Adipocyte (in vitro differentiated cells): ENCODE measurements around the gene AGFG2.

Source experiments
- DNase-seq: peaks from one replicate; pipeline ENCODE4 v3.0.0-alpha.2; 2015; ENCODE audit warnings: low read depth
- H3K27me3 ChIP-seq: replicated peaks from 2 replicates; pipeline ENCODE4 v1.7.0; 2013; ENCODE audit warnings: mild to moderate bottlenecking, low read length, moderate library complexity; ENCODE audit not compliant: control insufficient read depth, insufficient read depth
- H3K36me3 ChIP-seq: 2 replicates; pipeline ENCODE4 v1.7.0; 2013; ENCODE audit warnings: low read length, mild to moderate bottlenecking, moderate library complexity; ENCODE audit not compliant: control insufficient read depth, insufficient read depth, severe bottlenecking
- H3K4me1 ChIP-seq: 2 replicates; pipeline ENCODE4 v1.7.0; 2013; ENCODE audit warnings: mild to moderate bottlenecking, low read length, moderate library complexity; ENCODE audit not compliant: control insufficient read depth, insufficient read depth
- H3K4me3 ChIP-seq: 2 replicates; pipeline ENCODE4 v1.7.0; 2013; ENCODE audit warnings: mild to moderate bottlenecking, low read length, moderate library complexity
- H3K9ac ChIP-seq: 2 replicates; pipeline ENCODE4 v1.7.0; 2013; ENCODE audit warnings: mild to moderate bottlenecking, low read length, moderate library complexity
- H3K9me3 ChIP-seq: 2 replicates; pipeline ENCODE4 v1.7.0; 2013; ENCODE audit warnings: mild to moderate bottlenecking, low read length, moderate library complexity; ENCODE audit not compliant: control insufficient read depth

The AGFG2 gene

DNA sequence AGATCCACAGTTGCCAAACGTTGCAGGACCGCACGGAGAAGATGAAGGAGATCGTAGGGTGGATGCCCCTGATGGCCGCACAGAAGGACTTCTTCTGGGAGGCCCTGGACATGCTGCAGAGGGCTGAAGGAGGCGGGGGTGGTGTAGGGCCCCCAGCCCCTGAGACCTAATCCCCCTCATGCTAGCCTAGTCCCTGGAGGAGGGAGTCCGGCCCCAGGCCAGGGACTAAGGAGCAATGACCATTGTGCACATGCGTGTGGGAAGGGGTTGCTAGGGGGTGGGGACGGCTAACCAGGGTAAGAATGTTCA, 61.7 kb downstream of the AGFG2 start:
- H3K36me3 ChIP-seq, result no peaks in the 10 kb centered on the region
- no peak overlapping the region for H3K4me3 ChIP-seq
- no peak for DNase-seq
- H3K9ac ChIP-seq, result no peak overlapping the region
- H3K9me3 ChIP-seq, result no peaks in the 10 kb centered on the region
- no peaks in the 10 kb centered on the region for H3K27me3 ChIP-seq
- H3K4me1 ChIP-seq, result peaks cover 29% of the 10 kb centered on the region

DNA sequence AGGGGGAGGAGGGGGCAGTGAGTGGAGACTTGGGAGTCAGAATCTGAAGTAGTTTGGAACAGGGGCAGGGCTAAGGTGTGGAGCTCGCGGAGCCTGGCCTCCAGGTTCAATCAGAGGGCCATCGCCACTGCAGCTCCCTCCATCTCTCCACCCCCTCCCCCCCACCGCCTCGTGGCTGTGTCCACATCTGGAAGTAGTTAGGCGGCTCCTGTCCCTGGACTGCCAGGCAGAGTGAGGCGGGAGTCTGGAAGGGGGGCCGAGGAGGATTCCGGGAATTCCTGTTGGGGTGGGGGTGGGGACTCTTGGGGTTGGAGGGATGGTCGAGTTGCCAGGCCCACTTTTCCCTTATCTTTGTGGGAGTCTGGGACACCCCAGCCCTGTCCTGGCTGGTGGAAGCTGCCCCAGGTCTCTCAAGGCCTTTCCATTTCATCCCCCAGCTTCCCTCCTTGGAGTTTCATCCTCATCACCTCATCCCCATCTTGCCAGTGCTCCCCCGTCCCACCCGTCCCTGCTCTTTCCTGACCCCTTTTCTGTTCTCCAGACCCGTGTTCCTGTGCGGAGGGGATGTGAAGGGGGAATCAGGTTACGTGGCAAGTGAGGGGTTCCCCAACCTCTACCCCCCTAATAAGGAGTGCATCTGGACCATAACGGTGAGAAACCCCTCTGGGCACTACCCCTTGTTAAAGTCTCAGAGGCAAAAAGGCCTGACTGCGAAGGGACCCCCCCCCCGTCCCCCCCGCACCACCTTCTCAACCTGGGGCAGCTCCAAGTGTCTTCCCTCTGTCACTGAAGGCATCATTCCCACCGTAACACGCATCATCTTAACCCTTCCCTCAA, 64.1 kb downstream of the AGFG2 start:
- peaks cover 9% of the 10 kb centered on the region for H3K36me3 ChIP-seq
- no peaks in the 10 kb centered on the region for H3K9me3 ChIP-seq
- H3K4me1 ChIP-seq, result peaks cover 29% of the 10 kb centered on the region
- peak overlapping the region; percentile 93 for H3K4me3 ChIP-seq
- H3K27me3 ChIP-seq, result no peaks in the 10 kb centered on the region
- peak; percentile 93 for DNase-seq
- H3K9ac ChIP-seq, result peak overlapping the region; percentile 90

DNA sequence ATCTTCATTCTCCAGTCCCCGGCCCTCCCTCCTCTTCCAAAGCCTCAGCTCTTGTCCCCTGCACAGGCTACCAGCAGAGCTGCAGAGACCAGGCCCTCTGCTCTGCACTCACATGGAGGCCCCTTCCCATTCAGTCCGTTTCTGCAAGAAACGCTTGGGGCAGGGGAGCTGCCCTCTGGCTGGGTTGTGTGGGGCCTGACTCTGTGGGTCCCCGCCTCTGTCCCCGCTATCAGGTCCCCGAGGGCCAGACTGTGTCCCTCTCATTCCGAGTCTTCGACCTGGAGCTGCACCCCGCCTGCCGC, 64.7 kb downstream of the AGFG2 start:
- Histone ChIP-seq H3K27me3 (no peaks in the 10 kb centered on the region), H3K9ac (peak overlapping the region; percentile 90), H3K4me3 (peak overlapping the region; percentile 93), H3K36me3 (peaks cover 14% of the 10 kb centered on the region), H3K4me1 (peaks cover 29% of the 10 kb centered on the region), H3K9me3 (no peaks in the 10 kb centered on the region)
- peak; percentile 54 for DNase-seq

DNA sequence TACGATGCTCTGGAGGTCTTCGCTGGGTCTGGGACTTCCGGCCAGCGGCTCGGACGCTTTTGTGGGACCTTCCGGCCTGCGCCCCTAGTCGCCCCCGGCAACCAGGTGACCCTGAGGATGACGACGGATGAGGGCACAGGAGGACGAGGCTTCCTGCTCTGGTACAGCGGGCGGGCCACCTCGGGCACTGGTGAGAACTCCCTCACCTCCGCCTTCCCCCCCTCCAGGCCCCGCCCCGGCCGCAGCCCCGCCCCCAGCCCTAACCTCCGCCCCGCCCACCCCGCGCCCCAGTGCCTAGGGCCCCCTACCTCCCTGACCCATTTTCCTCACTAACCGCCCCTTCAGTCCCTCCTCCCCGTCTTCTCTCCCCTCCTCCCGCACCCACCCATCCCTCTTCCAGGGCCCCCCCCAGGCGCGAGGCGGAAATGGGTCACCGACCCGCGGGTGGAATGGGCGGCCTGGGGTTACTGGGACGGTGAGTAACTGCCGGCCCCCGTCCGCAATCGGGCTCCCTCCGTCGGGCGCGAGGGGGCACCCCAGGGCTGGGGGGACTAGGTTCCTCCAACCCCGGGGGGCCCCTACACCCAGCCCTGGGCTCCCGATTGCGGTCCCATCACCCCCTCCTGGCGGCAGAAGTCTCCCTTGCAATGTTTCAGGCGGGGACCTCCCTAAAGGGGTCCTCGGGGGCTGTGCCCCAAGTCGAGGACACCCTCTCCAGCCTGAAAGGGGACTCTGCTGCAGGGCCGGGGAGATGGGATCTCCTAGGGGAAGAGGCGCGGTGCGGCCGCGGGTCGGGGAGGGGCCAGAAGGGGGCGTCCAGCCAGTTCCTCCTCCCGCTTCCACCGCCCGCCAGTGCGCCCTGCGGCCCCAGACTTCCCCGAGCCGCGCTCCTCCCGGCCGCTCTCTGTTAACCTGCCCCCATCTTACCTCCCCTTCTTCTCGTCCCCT, 65.3 kb downstream of the AGFG2 start:
- Histone ChIP-seq H3K9ac (peak overlapping the region; percentile 90), H3K4me3 (peak overlapping the region; percentile 93), H3K36me3 (peaks cover 14% of the 10 kb centered on the region), H3K9me3 (no peaks in the 10 kb centered on the region), H3K27me3 (no peaks in the 10 kb centered on the region), H3K4me1 (peaks cover 29% of the 10 kb centered on the region)
- DNase-seq, result peak; percentile 81

DNA sequence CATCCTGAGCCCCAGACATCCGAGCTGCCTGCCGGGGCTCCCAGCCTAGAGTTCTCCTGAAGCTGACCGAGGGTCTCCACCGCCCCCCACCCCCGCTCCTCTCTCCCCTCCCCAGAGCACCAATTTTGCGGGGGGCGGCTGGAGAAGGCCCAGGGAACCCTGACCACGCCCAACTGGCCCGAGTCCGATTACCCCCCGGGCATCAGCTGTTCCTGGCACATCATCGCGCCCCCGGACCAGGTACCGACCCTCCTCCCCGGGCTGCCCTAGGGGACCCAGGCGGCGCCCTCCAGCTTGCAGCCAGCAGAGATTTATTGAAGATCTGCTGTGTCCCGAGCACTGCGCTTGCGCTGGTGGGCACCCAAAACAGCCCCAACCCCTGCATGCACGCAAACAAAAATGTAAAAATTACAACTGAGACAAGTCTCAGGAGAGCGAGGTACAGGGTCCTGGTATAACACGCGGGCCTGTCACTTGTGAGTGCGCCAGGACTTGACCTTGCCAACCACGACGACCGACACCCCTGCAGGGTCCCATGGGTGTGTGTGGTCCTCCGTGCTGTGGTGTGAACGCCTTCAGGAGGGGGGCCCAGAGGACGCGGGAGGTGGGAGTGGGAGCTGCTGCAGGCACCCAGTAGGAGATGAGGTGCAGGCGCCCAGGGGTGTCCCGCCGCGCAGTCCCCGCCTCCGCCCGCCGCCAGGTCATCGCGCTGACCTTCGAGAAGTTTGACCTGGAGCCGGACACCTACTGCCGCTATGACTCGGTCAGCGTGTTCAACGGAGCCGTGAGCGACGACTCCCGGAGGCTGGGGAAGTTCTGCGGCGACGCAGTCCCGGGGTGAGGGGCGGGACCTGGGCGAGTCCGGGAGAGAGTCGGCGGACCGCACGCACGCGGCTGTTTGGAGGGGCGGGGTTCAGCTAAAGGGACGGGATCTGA, 66.2 kb downstream of the AGFG2 start:
- H3K4me3 ChIP-seq, result peak overlapping the region; percentile 80
- no peak for DNase-seq
- H3K27me3 ChIP-seq, result no peaks in the 10 kb centered on the region
- H3K36me3 ChIP-seq, result peaks cover 14% of the 10 kb centered on the region
- peaks cover 24% of the 10 kb centered on the region for H3K4me1 ChIP-seq
- H3K9me3 ChIP-seq, result no peaks in the 10 kb centered on the region
- H3K9ac ChIP-seq, result peak overlapping the region; percentile 75

DNA sequence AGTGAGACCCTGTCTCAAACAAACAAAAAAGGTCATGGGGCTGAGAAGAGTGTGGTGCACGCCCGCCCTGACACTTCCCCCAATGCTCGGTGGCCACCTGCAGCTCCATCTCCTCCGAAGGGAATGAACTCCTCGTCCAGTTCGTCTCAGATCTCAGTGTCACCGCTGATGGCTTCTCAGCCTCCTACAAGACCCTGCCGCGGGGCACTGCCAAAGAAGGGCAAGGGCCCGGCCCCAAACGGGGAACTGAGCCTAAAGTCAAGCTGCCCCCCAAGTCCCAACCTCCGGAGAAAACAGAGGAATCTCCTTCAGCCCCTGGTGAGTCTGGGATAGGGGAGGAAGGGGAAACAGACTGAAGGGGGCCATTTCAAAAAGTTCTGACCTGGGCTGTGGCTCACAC, 67.3 kb downstream of the AGFG2 start:
- Histone ChIP-seq H3K9ac (no peak overlapping the region), H3K9me3 (no peaks in the 10 kb centered on the region), H3K36me3 (peaks cover 14% of the 10 kb centered on the region), H3K4me3 (no peak overlapping the region), H3K27me3 (no peaks in the 10 kb centered on the region), H3K4me1 (peaks cover 20% of the 10 kb centered on the region)
- DNase-seq, result no peak

DNA sequence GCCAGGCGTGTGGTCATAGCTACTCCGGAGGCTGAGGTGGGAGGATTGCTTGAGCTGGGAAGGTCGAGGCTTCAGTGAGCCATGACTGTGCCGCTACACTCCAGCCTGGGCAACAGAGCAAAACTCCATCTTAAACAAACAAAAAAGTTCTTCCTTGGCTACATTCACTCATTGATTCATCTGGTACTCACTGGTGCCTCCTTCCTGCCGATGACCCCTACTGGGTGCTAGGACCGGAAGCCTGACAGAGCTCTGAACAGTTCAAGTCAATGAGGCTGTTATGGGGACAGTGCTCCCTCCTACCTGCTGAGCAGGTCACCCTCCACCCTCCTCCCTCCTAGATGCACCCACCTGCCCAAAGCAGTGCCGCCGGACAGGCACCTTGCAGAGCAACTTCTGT, 68.1 kb downstream of the AGFG2 start:
- H3K9me3 ChIP-seq, result no peaks in the 10 kb centered on the region
- H3K4me1 ChIP-seq, result peaks cover 16% of the 10 kb centered on the region
- H3K4me3 ChIP-seq, result no peak overlapping the region
- no peak overlapping the region for H3K9ac ChIP-seq
- peaks cover 14% of the 10 kb centered on the region for H3K36me3 ChIP-seq
- H3K27me3 ChIP-seq, result no peaks in the 10 kb centered on the region
- no peak for DNase-seq

DNA sequence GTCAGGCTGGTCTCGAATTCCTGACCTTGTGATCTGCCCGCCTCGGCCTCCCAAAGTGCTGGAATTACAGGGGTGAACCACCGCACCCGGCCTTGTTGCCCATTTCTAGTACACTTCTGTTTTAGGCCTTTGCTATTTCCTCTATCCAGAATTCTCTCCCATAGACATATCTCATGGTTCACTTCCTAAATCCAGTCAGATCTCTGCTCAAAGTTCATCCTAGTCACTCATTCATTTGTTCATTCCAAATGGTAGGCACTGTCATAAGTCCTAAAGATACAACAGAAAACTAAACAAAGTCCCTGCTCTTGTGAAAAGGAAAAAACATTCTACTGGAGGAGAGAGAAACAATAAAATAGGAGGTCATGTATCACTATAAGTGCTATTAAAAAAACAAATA, 71.0 kb downstream of the AGFG2 start:
- Histone ChIP-seq H3K4me1 (peaks cover 4% of the 10 kb centered on the region), H3K36me3 (peaks cover 14% of the 10 kb centered on the region), H3K9me3 (no peaks in the 10 kb centered on the region), H3K27me3 (no peaks in the 10 kb centered on the region), H3K9ac (no peak overlapping the region), H3K4me3 (no peak overlapping the region)
- no peak for DNase-seq

DNA sequence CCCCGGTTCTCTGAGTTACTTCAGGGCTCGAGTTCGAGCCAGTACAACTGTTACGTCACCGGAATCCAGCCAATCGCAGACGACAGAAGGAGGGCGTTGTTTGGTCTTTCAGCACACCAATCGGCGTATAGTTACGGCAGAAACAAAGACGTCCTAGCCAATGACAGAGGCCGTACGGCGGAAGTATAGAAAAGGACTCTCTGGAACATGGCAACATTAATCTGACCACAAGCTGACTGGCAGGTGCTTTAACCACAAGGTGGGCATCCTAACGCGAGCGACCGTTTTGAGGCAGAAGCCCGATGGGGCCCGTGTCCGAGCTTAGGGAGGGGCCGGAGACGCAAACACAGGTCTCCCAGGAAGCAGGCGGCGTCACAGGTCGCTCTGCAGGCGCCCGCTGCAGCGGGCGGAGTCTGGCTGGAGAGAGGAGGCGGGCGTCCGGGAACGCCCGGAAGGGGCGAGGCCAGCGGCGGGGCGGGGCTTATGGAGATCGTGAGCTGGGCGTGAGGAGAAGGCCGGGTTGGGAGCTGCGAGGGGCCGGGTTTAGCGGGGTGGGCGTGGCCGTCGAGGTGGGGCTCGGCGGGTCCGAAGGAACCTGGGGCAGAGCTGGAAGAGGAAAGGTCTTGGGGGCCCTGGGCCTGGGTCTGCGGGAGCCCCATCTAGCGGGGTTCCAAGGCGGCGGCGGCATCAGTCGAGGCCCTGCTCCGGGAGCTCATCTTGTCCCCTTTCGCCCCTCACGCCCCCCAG, 73.2 kb downstream of the AGFG2 start, which contains the start of gene MOSPD3:
MOSPD3 (plus strand) TSS at position 558 of the 747 bp plus-strand sequence. CDS start 252 bp downstream, outside the sequence.
- H3K9ac ChIP-seq, result peak within 1 kb of the TSS; percentile 89
- H3K36me3 ChIP-seq, result peaks cover 11% of the 10 kb centered on the region
- peak; percentile 100 for DNase-seq
- H3K4me3 ChIP-seq, result peak within 1 kb of the TSS; percentile 89
- no peaks in the 10 kb centered on the region for H3K27me3 ChIP-seq
- H3K4me1 ChIP-seq, result peaks cover 4% of the 10 kb centered on the region
- H3K9me3 ChIP-seq, result no peaks in the 10 kb centered on the region

DNA sequence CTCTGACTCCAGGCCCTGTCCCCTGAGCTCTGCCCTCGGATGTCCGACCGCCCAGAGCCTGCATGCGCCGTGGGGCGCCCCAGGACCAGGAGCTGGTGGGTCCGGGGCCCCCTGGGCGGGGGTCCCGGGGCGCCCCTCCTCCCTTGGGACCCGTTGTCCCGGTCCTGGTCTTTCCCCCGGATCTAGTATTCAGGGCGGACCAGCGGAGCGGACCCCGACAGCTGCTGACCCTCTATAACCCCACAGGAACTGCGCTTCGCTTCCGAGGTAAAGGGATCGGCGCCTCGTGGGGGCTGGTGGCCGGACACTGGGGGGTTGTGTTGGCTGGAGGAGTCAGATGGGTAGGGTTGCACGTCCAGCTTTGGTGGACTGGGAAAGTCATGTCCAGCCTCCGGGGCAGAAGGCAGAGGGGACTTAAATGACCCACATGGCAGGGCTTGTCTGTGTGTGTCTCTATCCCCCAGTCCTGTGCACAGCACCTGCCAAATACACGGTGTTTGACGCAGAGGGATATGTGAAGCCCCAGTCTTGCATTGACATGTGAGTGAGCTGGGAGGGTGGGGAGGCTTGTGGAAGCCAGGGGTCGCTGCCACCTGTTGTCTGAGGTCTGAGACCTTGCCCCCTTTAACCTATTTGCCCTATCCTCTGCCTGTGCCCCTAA, 73.9 kb downstream of the AGFG2 start:
- H3K4me1 ChIP-seq, result peaks cover 4% of the 10 kb centered on the region
- DNase-seq, result peak; percentile 29
- no peaks in the 10 kb centered on the region for H3K9me3 ChIP-seq

More for the DNA sequence above, 73.9 kb downstream of the AGFG2 start:
- Histone ChIP-seq H3K9ac (peak overlapping the region; percentile 89), H3K4me3 (peak overlapping the region; percentile 89), H3K27me3 (no peaks in the 10 kb centered on the region), H3K36me3 (peaks cover 7% of the 10 kb centered on the region)
